GM21515 (cell line): ENCODE measurements around the gene DNER.

Experiments used
- ATAC-seq: cut with Tn5 transposase; IDR thresholded peaks from one replicate; pipeline ENCODE4 v1.9.1; 2021; ENCODE audit not compliant: unreplicated experiment

DNER gene

GRCh38 chr2:229572507-229573271 is 141.7 kb downstream of the DNER start:
- no peak for ATAC-seq

GRCh38 chr2:229571243-229571642 is 143.1 kb downstream of the DNER start:
- ATAC-seq: no peak

GRCh38 chr2:229566370-229566769 is 148.0 kb downstream of the DNER start:
- no peak for ATAC-seq

GRCh38 chr2:229564300-229564907 is 150.0 kb downstream of the DNER start:
- ATAC-seq: no peak

- no peak for ATAC-seq
Observed at GRCh38 chr2:229563388-229563787, 151.0 kb downstream of the DNER start.

- no peak for ATAC-seq
Observed at GRCh38 chr2:229562472-229563127, 151.8 kb downstream of the DNER start.

GRCh38 chr2:229559986-229560385 is 154.4 kb downstream of the DNER start:
- ATAC-seq: no peak

- ATAC-seq: no peak
Observed at GRCh38 chr2:229553091-229553490, 161.3 kb downstream of the DNER start.

- ATAC-seq: no peak
Observed at GRCh38 chr2:229543176-229543873, 171.0 kb downstream of the DNER start.

GRCh38 chr2:229539628-229540027 is 174.7 kb downstream of the DNER start:
- ATAC-seq: no peak

- no peak for ATAC-seq
Observed at GRCh38 chr2:229531594-229531993, 182.8 kb downstream of the DNER start.

- no peak for ATAC-seq
Observed at GRCh38 chr2:229530434-229530833, 183.9 kb downstream of the DNER start.

GRCh38 chr2:229528846-229529245 is 185.5 kb downstream of the DNER start:
- no peak for ATAC-seq

GRCh38 chr2:229526951-229527350 is 187.4 kb downstream of the DNER start:
- no peak for ATAC-seq

GRCh38 chr2:229524799-229525198 is 189.6 kb downstream of the DNER start:
- ATAC-seq: no peak

- ATAC-seq: no peak
Observed at GRCh38 chr2:229523663-229524062, 190.7 kb downstream of the DNER start.

GRCh38 chr2:229521576-229521975 is 192.8 kb downstream of the DNER start:
- no peak for ATAC-seq

GRCh38 chr2:229520691-229521096 is 193.7 kb downstream of the DNER start:
- ATAC-seq: no peak

- ATAC-seq: no peak
Observed at GRCh38 chr2:229519655-229520430, 194.5 kb downstream of the DNER start.

GRCh38 chr2:229514273-229514895 is 200.0 kb downstream of the DNER start:
- no peak for ATAC-seq
